ENCODE results near the gene COL2A1.
A peak's percentile ranks its signal among the peaks of the same experiment; 100 is the strongest.

COL2A1 gene

GRCh38 chr12:47989666-47990065 lies 14.6 kb downstream of the COL2A1 start:
- DNase-seq (ENCODE audit: low spot score), result no peak

- no peak for DNase-seq (ENCODE audit: low spot score)
These were observed 15.3 kb downstream of the COL2A1 start for GRCh38 chr12:47989023-47989417.

GRCh38 chr12:47988073-47989022 lies 15.9 kb downstream of the COL2A1 start:
- peak; percentile 38 for DNase-seq (ENCODE audit: low spot score)

- peak; percentile 18 for DNase-seq (ENCODE audit: low spot score)
These were observed 16.7 kb downstream of the COL2A1 start for GRCh38 chr12:47987411-47988072.

GRCh38 chr12:47986832-47987231 lies 17.4 kb downstream of the COL2A1 start:
- no peak for DNase-seq (ENCODE audit: low spot score)

GRCh38 chr12:47986291-47986660 lies 18.0 kb downstream of the COL2A1 start:
- no peak for DNase-seq (ENCODE audit: low spot score)

- DNase-seq (ENCODE audit: low spot score), result no peak
These were observed 18.5 kb downstream of the COL2A1 start for GRCh38 chr12:47985596-47986290.

- no peak for DNase-seq (ENCODE audit: low spot score)
These were observed 19.9 kb downstream of the COL2A1 start for GRCh38 chr12:47984331-47984801.

- no peak for DNase-seq (ENCODE audit: low spot score)
These were observed 20.6 kb downstream of the COL2A1 start for GRCh38 chr12:47983541-47984115.

GRCh38 chr12:47982770-47983169 lies 21.5 kb downstream of the COL2A1 start:
- no peak for DNase-seq (ENCODE audit: low spot score)

GRCh38 chr12:47982311-47982710 lies 22.0 kb downstream of the COL2A1 start:
- DNase-seq (ENCODE audit: low spot score), result no peak

- no peak for DNase-seq (ENCODE audit: low spot score)
These were observed 22.6 kb downstream of the COL2A1 start for GRCh38 chr12:47981496-47982260.

- no peak for DNase-seq (ENCODE audit: low spot score)
These were observed 23.3 kb downstream of the COL2A1 start for GRCh38 chr12:47980779-47981495.

GRCh38 chr12:47980197-47980596 lies 24.1 kb downstream of the COL2A1 start:
- DNase-seq (ENCODE audit: low spot score), result no peak

- DNase-seq (ENCODE audit: low spot score), result no peak
These were observed 24.6 kb downstream of the COL2A1 start for GRCh38 chr12:47979686-47980085.

GRCh38 chr12:47979166-47979565 lies 25.1 kb downstream of the COL2A1 start:
- DNase-seq (ENCODE audit: low spot score), result no peak

- DNase-seq (ENCODE audit: low spot score), result no peak
These were observed 25.7 kb downstream of the COL2A1 start for GRCh38 chr12:47978598-47978873.

- no peak for DNase-seq (ENCODE audit: low spot score)
These were observed 26.3 kb downstream of the COL2A1 start for GRCh38 chr12:47977772-47978597.

GRCh38 chr12:47977046-47977771 lies 27.1 kb downstream of the COL2A1 start:
- no peak for DNase-seq (ENCODE audit: low spot score)
